ENCODE measurements around the gene MYO1A.

The MYO1A gene

DNA sequence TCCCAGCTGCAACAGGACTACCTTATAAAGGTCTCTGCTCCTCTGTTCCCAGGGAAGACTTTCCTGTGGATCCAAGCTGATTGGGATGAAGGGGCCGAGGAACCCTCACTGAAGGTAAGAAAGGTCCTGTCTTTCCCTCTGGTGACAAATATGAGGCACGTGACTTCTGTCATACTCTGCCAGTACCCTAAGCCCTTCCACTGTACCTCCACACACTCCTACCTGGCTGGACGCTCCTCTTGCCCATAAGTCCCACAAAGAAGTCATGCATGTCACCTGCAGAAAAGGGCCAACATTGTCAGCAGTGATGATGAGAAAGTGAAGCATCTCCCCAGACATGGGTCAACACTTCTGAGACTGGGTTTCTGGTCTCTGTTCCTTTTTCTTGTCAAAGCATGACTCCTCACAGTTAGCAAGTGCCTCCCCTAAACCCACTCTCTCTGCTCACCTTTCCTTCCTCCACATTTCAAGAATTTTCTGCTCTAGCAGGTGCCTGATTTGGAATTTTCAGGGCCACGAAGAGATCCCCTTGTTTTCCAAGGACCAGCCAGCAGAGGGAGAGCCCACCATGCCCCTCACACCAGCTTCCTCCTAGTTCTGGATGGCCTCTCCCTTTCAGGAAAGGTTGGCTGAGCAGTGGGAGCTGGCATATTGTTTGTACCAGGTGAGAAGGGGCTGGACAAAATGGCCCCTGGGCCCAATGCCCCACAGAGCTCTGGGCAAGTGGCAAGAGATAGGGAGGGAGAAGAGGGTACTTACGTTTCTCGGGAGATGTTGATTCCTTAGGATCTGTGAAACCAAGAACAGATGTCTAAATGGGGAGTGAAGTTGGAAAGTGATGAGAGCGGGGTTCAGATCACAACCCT lies 37.1 kb downstream of the MYO1A start:
- DNase-seq: no peak

DNA sequence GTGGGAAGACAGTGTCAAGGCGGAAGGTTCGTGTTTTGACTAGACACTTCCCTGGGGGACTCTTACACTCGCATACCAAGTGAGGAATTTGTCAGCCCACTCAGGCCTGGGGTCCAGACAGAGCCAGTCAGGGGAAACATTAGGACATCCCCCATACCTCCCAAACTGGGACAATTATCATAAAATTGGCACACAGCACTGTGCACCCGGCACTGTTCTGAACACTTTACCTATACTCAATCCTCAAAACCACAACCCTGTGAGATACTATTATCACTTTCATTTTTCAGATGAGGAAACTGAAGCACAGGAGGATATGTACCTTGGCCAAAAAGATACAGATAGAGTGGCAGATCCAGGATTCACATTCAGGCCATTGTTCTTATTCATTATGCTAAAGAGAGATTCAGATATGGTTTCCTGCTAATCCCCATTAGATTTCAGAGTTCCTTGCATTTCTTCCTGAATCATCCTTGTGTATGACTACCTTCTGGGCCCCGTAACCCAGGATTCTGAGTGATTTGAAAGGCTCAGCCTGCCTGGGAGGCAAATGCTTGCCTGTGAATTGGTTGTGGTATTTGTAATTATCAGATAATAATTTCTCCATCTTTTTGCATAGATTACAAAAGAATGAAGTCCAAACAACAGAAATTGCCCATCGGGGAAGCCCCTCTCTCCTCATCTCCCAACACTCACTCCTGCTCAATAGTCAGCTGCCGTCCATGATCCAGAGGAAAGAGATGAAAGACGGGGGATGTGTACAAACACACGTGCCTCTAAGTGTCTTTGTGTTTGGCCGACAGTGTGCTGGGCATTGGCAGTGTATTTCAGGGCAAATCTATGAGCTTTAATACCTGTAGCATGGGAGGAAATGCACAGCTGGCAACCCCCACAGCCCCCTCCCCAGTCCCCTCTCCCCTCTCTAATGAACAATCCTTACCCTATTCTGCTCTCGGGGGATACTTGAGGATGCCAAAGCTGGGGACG lies 38.2 kb downstream of the MYO1A start:
- no peak for DNase-seq

GRCh38 chr12:57010627-57011247 lies 39.2 kb downstream of the MYO1A start:
- DNase-seq: no peak

- no peak for DNase-seq
These were observed 39.8 kb downstream of the MYO1A start for GRCh38 chr12:57009949-57010626.

GRCh38 chr12:57008178-57008577 lies 41.8 kb downstream of the MYO1A start:
- peak; percentile 92 for DNase-seq

DNA sequence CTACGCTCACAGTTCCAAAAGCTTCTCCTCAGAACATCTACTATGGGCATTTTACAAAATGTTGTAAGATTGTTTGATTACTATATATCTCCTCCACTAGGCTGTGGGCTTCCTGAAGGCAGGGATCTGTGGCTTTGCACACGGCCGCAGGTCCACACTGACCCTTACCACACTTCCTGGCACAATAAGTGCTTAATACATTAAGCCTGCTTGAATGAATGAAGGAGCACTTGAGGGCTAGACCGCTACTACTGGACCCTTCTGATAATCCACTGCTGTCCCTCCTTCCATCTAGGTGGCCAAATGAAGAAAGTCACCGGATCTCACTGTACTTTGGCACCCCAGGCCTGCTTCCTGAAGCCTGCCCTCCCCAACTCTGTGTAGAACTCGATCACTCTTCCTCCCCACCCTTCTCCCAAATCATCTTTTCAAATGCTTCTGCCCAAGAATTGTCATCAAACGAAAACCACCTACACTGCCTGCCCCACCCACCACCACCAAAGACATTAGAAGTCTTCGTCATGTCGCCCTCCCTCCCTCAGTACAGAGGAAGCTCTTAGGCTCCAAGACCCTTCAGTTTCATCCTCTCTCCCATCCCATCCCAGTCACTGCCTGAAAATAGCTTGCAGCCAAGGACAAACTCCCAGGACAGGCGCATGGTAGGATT lies 43.0 kb downstream of the MYO1A start:
- DNase-seq: peak; percentile 56

DNA sequence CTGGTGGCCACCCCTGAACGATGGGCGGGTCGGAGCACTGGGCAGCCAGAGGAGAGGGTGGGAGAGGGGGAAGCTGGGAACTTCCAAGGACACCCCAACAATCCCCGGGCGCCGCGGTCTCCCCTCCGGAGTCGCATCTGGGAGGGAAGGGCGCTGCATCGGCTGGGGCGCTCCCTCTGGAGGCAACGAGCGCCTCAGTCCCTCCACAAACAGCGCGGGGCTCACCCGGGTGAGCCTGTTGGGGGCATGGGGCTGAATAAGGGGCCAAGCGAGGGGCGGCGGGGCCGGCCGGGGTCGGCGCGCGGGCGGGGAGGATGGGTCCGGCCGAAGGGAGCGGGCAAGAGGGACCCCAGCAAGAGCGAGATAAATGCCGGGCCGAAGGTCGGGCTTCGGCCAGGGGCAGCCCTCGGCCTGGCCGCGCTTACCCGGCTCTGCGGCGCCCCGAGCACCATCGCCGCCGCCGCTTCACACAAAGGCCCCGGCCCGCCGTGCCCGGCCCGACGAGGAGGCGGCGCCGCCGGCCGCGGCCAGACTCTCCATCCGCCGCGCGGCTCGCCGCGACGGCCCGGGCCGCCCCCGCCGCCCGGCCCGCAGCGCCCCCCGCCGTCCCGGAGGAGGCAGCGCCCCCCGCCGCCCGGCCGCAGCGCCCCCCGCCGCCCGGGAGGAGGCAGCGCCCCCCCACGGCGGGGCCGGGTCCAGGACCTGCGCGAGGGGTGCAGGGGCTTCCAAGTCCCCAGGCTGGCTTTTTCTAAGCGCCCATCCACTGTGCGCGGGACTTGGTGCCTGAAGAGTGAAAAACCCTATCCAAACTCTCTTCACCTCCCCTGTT lies 43.7 kb downstream of the MYO1A start, which contains the start of gene ZBTB39:
Gene ZBTB39, minus strand, starts transcription at position 567 of the 829 bp plus-strand sequence. CDS start 1,629 bp downstream, outside the sequence.
- DNase-seq: peak; percentile 73

- DNase-seq: no peak
These were observed 45.3 kb downstream of the MYO1A start for GRCh38 chr12:57004651-57005050.

DNA sequence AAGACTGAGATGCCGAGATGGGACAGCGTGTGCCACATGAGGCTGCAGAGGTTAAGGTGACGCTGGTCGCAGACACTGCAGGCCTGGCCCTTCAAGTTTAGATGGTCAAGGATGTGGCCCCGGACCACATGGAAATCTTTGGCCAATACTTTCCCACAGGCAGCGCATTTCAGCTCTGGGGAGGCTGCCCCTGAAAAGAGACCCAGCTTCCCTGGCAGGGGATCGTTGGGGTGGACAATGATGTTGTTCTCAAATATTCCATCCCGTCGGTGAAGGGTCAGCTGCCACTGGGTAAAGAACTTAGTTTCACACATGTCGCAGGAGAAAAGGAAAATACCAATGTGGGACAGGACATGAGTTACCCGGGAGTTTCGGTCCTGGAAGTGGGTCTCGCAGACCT lies 46.5 kb downstream of the MYO1A start:
- DNase-seq: no peak

DNA sequence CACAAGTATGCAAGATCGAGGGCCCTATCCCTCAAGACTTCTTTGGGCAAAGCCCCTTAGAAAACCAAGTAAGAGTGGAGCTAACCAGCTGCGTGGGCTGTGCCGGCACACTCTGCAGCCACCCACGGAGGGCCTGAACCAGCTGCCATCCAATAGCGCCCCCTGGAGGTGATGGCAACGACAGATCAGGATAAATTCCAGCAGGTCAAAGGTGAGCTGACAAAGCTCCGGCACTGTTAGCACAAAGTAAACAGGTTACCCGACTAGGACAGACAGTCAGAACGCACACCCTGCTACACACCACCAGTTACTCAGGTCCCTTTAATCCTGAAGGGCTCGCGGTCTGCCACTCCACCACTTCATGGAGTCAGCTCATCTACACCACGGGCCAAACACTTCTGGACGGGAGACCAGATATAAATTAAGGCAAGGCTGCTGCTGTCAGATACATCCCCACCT lies 48.5 kb downstream of the MYO1A start:
- DNase-seq: peak; percentile 86

DNA sequence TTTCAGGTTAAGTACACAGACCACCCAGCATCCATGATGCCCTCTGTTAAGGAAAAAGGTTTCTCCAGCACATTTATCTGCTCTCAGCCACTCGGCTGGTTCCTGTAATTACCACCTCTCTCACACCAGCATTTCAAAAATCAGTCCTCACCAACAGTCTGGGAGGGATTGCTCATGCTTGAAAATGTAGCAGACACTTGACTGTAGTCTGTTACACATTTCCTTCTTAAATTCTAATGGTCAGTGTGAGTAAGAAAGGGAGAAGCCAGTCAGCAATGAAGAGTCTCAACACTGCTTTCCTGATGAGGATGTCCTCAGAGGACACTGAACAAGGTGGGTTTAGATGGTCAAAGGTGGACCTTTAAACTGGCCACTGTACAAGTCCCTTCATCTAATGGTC lies 49.5 kb downstream of the MYO1A start:
- DNase-seq: no peak

DNA sequence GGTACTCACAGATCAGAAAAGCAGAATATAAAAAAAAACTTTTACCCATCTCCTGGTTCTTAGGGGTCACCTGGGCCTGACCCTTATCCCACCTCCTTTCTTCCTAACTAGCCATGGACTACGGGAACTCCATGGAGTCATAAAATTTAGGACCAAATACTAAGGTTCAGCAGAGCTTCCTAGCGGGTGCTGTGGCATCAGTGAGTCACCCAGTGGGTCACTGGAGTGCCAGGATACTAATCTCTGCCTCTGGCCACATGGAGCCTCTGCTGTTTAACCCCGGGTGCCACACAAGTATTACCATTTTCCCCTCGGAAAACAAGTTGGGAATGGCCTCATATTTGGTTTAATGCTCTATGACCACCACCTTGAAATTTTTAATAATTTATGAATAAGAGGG lies 50.5 kb downstream of the MYO1A start:
- no peak for DNase-seq

DNA sequence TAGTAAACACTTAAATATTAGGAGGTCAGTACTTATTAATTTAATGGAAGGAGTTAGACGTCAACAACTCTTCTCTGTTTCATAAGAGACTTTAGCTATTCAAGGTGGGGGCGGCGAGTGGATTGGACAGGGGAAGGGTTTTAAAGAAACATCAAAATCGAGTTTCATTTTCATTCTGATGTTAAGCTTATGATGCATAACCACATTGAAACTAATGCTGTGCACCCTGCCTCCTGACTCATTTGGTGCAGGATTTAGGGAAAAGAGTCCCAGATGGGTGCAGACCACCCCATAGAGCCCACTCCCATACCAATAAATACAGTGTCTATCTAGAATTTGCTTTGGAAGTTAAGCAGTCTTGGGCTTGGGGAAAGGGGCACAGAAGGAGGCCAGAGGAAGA lies 50.9 kb downstream of the MYO1A start:
- DNase-seq: no peak

DNA sequence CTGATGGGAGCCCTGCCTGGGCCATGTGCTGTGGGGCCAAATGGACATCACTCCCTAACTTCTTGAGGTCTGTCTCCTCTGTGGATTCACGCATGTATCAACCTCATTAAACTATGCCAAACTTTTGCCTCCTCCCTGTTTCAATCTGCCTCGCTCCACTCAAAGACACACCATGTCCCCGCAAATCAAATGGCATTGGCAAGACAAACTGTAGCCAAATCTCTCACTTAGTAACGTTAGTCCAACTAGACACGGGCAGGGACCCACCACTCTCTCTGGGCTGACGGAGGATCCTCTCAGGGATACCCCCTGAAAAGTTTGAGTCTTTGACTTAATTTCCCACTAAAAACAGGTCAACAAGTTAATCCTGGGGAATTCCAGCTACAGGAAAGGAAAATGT lies 51.6 kb downstream of the MYO1A start:
- DNase-seq: no peak

GRCh38 chr12:56996793-56997545 lies 53.0 kb downstream of the MYO1A start:
- DNase-seq: no peak

- no peak for DNase-seq
These were observed 53.9 kb downstream of the MYO1A start for GRCh38 chr12:56995930-56996496.

- no peak for DNase-seq
These were observed 54.6 kb downstream of the MYO1A start for GRCh38 chr12:56995201-56995929.

DNA sequence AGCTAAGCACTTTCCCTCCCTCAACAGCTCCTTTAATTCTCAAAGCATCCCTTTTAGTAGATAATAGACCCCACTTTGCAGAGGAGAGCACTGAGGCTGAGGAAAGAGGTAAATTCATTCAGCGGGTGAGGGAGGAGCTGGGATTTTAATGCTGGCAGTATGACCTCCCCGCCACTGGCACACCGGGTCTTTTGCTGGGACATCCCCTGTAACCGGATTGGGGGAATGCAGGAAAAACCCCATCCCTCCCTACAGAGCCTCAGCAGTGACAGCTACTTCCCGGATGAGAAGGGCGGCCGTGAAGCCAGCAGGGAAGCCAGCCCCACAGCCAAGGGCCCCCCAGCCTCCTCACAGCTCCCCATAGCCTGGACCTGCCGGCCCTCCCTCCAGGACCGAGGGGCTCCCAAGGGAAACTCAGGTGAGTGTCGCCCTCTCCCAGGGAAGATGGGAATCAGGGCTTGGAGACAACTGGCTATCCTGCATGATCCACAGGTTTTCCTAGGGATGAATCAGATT lies 55.6 kb downstream of the MYO1A start:
- DNase-seq: no peak

DNA sequence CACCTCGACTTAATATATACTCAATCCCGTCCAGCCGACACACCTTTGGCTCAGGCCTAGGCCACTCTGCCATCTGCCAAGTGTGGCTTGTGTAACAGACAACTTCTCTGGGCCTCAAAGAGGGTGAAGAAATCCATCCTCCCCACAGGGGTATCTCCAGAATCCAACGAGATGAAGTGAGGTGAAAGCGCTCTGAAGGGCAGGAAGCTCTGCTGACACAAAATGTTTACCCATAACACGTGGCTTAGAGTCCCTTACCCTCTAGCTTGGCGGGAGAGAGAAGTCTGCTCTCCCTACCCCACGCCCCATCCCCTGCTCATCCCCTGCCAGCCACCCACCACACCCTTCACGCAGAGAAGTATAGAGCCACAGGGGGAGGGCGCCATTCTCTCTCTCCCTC lies 56.6 kb downstream of the MYO1A start:
- DNase-seq: no peak
